Amniotic stem cell (primary cell): ENCODE data around the gene FNIP1.
"Not testable (repeated sequence)": the region's sequence is repeated elsewhere in the genome, so short reads cannot be mapped to it uniquely, and the experiment has no call there.

Experiments used
- DNase-seq: peaks from one replicate; lab custom pipeline; 2025; lab: John Stamatoyannopoulos, UW

The FNIP1 gene

GRCh38 chr5:131796793-131797693, at the start of gene FNIP1:
Gene FNIP1 (minus strand): TSS chr5:131797017. CDS start chr5:131796921, 96 bp downstream.
- DNase-seq, result peak; percentile 98

GRCh38 chr5:131846536-131846935, 49.7 kb upstream of the FNIP1 start:
- no peak for DNase-seq

- DNase-seq, result no peak
Measured at GRCh38 chr5:131845828-131846227, 49.0 kb upstream of the FNIP1 start.

- DNase-seq, result not testable (repeated sequence)
Measured at GRCh38 chr5:131842971-131843370, 46.2 kb upstream of the FNIP1 start.

- not testable (repeated sequence) for DNase-seq
Measured at GRCh38 chr5:131832702-131833101, 35.9 kb upstream of the FNIP1 start.

- DNase-seq, result no peak
Measured at GRCh38 chr5:131825404-131826013, 28.7 kb upstream of the FNIP1 start.

- no peak for DNase-seq
Measured at GRCh38 chr5:131824631-131825030, 27.8 kb upstream of the FNIP1 start.

- DNase-seq, result no peak
Measured at GRCh38 chr5:131821221-131821620, 24.4 kb upstream of the FNIP1 start.

- DNase-seq, result no peak
Measured at GRCh38 chr5:131818001-131818724, 21.3 kb upstream of the FNIP1 start.

- peak; percentile 27 for DNase-seq
Measured at GRCh38 chr5:131814990-131815389, 18.2 kb upstream of the FNIP1 start.

GRCh38 chr5:131812371-131813160, 15.7 kb upstream of the FNIP1 start:
- no peak for DNase-seq

GRCh38 chr5:131810510-131811249, 13.9 kb upstream of the FNIP1 start:
- peak; percentile 5 for DNase-seq

GRCh38 chr5:131795879-131796792, 681 bp downstream of the FNIP1 start:
- DNase-seq, result peak; percentile 33

- no peak for DNase-seq
Measured at GRCh38 chr5:131795228-131795627, 1.6 kb downstream of the FNIP1 start.

- DNase-seq, result no peak
Measured at GRCh38 chr5:131794586-131794985, 2.2 kb downstream of the FNIP1 start.

GRCh38 chr5:131792896-131793295, 3.9 kb downstream of the FNIP1 start:
- DNase-seq, result no peak

- no peak for DNase-seq
Measured at GRCh38 chr5:131791866-131792265, 5.0 kb downstream of the FNIP1 start.

- DNase-seq, result no peak
Measured at GRCh38 chr5:131790550-131790949, 6.3 kb downstream of the FNIP1 start.

GRCh38 chr5:131789765-131790164, 7.1 kb downstream of the FNIP1 start:
- DNase-seq, result no peak

GRCh38 chr5:131787736-131788135, 9.1 kb downstream of the FNIP1 start:
- no peak for DNase-seq
